Measurements from ENCODE around the gene GAS2L3. TPM values are rescaled to one million over a fixed set of nuclear protein-coding genes. Genes with fewer than 3 reads are reported as not detected.
"Not testable (repeated sequence)": the region's sequence is repeated elsewhere in the genome, so short reads cannot be mapped to it uniquely, and the experiment has no call there.

Gene GAS2L3
- total RNA-seq, 1 donor from 2014 or later, result 88.0 TPM

DNA sequence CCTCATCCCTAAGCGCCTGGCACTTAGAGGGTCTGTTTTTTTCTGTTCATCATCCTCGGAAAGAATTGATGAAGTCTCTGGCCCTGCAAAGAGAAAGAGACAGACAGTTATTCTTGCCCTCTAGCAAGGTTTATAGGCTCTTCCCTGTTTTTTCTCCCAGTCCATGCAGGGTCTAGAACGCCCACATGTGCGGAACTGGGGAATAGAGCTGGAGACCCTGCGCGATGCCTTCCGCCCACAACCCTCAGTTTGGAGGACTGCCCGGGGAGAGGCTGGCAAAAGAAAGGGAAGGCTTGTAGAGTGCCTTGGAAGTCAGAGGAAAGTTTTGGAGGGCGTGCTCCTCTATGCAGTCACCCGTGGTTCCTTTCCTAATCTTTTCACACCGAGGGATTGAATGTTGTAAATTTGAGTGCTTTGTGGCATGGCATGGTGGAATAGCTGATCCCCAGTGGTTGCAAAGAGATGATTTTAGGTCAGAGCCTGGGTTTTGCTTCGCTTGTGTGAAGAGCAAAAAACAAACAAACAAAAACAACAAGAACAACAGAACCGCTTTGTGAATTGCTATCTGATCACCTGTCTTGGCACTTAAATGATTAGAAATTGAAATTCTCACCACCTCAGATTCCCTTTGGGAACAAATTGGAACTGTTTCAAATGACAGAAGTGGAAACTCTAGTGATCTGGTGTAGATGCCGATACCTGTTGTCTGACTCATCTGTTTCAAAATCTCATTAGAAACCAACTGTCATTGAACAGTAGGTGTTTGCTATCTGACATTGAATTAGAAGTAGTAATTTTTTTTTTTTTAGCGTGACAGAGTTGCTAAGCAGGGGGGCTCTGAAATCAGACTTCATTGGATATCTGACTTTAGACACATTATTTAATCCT is 947 bp downstream of the GAS2L3 start:
- no peak for DNase-seq

DNA sequence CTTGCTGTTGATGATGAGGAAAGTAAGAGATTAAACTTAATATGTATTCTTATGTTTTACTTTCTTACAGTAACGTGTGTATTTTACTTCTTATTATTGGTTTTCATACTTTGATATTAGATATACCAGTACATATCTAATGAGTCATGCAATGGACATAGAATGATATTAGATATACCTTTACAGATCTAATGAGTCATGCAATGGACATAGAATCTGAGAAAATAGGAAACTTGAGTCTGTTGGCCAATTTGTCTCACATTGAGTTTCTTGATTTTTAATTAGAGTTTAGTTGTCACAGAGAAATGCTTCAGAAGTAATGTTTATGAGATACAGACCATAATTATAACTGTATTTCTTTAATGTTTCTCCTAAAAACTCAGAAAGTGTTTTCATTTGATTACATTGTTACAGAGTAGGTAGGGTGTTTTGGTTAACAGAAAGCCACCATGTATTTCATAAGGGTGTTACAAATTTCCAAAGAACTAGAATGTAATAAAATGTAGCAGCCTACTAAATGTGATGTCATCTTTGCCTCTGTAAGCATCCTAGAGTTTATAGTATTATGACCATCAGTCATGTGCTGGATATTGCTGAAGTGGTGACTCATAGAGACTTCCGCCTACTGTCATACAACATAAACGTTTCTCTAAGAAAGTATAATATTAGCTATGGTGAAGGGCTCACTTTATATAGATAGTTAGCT is 3.0 kb downstream of the GAS2L3 start:
- DNase-seq, result no peak

DNA sequence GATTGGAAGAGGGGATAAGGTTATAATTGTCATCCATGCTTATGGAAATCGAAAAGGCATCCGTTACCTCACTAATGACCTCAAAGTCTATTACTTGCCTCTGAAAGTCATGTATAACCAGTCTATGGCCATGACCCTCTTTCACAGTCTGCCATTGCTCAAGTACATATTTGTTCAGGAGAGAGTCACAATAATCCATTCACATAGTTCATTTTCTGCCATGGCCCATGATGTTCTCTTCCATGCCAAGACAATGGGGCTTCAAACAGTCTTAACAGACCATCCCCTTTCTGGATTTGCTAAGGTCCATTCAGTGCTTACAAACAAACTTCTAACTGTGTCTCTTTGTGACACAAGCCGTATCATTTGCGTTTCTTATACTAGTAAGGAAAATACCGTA is 5.4 kb downstream of the GAS2L3 start:
- no peak for DNase-seq

DNA sequence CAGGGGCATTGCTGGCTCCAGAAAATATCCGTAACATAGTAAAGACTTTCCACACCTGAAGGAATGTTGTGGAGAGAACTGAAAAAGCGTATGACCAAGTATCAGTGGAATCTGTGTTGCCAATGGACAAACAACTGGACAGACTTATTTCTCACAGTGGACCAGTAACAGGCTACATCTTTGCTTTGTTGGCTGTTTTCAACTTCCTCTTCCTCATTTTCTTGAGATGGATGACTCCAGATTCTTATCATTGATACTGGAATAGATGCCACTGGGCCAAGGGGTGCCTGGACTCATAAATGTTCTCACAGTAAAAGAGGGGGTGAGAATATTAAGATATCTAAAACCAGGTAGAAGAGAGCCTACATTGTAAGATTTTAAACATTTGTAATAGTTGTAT is 6.4 kb downstream of the GAS2L3 start:
- DNase-seq, result no peak

DNA sequence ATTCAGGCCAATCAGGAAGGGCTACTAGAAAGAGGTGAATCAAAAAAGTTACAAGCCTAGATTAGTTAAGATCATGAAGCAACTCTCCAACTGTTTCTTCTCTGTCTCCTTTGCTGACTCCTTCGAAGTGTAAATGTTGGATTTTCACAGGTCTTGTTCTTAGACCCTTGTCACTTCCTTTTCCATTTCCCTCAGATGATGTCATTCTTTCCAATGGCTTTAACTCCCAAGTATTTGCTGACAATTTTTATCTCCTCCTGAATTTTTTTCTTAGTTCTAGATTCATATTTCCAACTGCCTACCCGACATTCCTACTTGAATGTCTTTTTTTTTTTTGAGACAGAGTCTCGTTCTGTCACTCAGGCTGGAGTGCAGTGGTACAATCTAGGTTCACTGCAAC is 10.8 kb downstream of the GAS2L3 start:
- no peak for DNase-seq

DNA sequence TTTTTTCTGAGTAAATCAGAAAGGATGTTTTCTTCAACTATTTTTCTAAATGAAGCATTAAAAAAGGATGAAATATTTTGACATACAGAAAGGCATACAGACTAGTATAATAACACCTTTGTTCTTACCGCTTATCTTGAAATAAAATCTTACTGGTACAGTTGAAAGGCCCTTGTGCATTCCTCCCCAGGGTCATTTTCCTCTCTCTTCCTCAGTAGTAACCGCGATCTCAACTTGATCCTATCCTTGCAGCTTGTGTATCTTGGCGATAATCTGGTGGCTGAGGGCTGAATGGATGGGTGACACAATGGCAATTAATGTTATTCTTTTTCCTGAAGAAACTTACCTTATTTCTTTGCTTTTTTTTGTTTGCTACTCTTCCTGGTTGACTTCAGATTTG is 18.5 kb downstream of the GAS2L3 start:
- no peak for DNase-seq

DNA sequence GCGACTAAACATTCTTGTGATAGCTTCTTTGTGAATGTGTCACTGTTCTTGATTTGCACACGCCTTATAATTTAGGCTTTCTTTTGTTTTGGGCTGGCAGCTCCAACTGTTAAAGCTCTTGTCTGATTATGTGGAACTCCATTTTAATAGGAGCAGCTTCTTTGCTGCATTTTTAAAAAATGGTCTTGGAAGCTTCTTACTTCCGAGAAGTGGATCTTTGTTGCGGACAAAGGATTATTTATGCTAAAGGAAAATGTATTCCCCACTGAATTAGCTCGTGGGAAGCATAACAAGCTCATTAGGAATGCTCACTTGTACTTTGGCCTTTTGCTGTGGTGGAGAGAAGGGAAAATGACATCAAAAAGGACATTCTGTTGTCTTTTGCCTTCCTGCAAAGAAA is 20.0 kb downstream of the GAS2L3 start:
- DNase-seq, result no peak

DNA sequence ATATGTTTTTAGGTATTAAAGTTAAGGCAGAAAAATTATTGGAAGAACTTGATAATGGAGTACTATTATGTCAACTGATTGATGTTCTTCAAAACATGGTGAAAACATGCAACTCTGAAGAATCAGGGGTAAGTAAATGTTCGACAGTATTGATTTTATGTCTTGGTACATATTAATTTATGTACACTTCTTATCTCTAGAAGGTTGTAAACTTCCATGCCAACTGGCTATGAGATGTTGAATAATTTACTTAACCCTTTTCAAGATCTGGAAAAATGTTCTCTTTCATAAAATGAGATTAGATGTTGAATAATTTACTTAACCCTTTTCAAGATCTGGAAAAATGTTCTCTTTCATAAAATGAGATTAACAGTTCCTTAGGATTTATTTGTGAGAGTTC is 28.1 kb downstream of the GAS2L3 start:
- DNase-seq, result no peak

DNA sequence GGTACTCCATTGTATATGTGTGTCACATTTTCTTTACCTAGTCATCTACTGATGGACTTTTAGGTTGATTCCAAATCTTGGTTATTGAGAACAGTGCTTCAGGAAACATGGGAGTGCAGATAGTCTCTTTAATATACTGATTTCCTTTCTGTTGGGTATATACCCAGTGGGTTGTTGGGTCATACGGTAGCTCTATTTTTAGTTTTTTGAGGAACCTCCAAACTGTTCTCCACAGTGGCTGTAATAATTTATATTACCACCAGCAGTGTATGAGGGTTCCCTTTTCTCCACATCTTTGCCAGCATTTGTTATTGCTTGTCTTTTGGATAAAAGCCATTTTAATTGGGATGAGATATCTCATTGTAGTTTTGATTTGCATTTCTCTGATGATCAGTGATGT is 29.5 kb downstream of the GAS2L3 start:
- not testable (repeated sequence) for DNase-seq

DNA sequence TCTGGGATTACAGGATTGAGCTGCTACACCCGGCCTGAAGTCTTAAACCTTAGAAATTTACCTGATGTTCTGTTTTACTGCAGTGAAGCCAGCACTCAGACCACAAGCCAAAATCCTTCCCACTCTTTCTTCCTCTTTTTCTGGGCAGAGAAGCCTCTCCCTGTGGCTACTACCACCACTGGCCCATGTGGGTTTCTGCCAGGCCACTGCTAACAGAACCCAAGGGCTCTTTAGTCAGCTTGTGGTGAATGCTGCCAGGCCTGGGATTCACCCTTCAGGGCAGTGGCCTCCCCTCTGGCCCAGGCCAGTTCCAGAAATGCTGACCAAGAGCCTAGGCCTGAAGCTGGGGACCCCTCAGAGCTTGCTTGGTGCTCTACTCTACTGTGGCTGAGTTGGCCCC is 35.3 kb downstream of the GAS2L3 start:
- DNase-seq, result peak; percentile 9

DNA sequence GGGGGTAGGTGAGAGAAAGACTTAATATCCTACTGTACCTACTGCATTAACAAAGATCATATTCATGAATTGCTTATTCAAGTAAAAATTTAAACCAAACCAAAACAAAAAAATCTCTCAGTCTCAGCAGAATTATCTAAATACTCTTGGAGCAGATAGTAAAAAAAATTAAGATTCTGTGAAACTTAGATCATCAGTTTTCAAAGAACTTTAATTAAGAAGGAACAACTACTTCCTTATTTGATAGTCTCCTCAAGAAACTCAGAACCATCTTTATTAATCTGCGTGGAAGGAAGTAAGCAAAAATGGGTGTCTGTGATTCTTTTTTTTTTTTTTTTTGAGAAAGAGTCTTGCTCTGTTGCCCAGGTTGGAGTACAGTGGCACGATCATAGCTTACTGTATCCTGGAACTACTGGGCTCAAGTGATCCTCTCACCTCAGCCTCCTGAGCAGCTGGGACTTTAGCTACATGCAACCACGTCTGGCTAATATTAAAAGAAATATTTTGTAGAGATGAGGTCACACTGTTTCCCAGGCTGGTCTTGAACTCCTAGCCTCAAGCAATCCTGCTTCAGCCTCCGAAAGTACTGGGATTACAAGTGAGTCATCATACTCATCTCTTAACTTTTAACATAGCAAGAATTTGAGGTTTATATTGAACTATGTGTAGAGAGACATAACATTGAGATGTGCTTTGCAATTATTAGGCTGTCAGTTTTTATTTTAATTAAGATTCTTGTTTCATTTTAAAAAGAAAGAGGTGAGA is 37.4 kb downstream of the GAS2L3 start:
- DNase-seq, result no peak

DNA sequence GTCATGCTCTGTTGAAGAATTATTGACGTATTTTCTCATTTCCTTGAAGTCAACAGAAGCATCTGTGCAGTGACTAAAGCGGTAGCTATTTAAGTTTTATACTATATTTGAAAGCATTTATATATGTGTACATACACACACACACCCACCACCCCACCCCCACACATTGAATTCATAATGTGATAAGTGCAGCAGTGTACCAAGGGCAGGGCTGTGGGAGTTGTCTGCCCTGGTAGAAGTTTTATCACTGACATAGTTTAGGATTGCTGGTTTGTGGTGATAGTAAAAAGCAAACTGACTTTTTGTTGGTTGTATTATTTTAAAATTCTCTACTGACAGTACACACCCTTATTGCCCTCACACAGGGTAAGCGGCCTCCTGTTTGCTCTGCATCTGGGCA is 39.1 kb downstream of the GAS2L3 start:
- DNase-seq, result no peak

DNA sequence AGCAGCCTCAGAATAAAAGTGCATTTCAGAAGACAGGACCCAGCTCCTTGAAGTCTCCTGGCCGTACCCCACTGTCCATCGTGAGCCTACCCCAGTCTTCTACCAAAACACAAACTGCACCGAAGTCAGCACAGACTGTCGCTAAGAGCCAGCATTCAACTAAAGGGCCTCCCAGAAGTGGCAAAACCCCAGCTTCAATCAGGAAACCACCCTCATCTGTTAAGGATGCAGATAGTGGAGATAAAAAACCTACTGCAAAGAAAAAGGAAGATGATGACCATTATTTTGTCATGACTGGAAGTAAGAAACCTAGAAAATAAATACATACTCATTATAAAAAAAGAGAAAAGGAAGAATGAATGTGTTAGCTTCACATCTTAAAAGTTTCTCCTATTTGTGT is 51.1 kb downstream of the GAS2L3 start:
- DNase-seq, result no peak

DNA sequence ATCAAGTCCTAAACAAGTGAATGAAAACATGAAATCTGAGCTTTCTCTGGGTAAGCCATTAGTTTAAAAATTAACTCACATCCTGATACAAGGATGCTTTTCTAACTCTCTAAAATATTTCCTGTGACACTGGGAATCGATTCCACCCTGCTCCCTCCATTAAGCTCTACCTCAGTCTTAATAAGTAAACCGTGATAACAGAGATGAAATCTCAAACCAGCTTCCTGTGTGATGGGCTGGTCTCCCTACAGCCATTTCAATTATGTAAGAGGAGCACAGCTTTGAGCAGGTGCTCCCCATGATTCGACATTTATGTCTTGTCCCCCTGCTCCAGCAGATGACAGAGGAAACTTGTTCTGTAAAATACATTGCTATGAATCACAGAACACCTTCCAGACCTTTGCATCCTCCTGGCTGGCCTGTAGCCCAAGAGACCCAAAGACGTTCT is 59.0 kb downstream of the GAS2L3 start:
- no peak for DNase-seq

DNA sequence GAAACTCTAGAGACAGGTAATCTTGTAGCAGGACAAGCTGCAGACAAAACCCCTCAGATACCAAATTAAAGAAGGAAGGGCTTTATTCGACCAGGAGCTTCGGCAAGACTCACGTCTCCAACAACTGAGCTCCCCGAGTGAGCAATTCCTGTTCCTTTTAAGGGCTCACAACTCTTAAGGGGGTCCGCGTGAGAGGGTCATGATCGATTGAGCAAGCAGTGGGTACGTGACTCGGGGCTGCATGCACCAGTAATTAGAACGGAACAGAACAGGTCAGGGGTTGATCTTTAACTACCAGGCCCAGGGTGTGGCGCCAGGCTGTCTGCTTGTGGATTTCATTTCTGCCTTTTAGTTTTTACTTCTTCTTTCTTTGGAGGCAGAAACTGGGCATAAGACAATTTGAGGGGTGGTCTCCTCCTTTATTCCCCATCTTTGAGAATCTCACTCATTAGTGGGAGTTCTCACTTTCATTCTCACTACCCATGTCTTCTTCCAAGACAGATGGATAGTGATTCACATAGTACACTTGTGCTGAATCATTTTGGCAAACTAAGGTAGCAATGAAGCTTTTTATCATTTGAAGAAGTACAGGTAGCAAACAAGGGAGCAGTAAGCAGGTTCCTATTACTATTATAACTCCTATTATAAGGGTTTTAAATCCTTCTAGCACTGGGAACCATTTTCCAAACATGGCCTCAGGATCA is 59.8 kb downstream of the GAS2L3 start:
- DNase-seq, result not testable (repeated sequence)

DNA sequence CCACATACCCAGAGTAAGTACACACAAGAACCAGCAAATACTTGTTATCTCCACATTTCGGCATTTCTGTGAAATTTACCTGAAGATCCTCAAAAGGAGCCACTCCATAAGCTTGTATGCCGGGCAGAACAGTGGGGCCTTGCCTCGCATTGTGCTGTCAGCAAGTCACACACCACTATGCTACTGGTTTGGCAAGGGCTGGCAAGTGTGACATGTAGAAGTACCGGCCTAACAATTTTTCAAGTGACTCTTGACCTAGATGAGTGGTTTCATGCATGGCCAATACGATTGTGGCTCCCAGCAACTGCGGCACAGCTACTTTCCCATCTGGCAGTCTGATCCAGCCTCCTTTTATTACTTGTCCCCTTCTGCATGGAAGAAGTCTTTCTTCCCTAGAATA is 69.8 kb downstream of the GAS2L3 start:
- DNase-seq, result no peak

DNA sequence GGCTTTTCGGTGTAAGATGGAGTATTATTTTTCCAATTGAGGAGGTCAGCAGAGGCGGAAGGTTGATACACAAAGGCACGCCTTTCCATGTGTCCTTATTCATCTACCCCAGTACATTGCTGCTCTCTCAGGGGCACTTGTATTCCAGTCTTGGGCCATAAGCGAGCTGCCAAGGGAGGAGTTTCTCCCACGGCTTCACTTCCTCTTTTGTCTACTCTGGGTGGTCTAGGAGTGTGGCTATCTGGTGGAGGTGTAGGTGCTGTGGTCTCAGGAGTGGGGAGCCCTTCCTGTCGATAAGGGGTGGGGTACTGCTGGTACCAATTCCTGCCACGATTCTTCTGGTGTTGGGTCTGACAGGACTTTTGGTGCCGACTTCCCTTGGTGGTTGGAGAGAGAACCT is 73.4 kb downstream of the GAS2L3 start:
- no peak for DNase-seq

DNA sequence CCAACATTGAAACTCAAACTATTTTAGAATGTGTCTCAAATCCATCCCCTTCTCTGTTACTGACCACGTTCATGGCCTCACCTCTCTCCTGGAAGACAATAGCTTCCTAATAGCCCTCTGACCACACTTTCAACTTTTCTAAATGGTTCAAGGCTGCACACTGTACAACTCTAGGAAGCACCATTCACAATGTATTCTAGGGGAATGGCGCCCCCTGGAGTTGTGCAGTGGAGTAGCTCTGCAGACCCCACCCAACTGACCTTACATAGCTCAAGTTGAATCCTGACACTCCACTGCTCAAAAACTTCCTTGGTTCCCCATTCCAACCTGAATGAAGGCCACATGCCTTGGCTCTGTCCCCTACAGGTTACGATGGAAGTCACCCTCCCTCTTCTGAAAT is 77.6 kb downstream of the GAS2L3 start:
- no peak for DNase-seq

DNA sequence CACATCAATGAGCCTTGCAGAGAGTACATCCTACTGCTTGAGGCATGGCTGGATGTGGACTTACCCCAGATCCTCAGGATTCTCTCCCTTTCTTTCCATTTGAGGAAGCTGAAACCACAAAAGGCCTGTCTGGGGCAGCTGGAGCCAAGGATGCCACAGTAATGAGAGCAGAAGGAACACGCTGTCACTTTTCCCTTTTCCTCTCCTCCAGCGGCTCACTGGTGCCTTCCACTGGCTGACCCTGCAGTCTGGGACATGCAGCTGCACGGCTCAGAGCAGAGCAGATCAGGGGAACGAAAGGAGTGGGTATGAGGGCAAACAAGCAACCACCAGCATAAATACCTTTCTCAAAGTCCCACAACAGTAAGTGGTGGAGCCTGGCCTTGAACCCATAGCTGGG is 78.2 kb downstream of the GAS2L3 start:
- no peak for DNase-seq

DNA sequence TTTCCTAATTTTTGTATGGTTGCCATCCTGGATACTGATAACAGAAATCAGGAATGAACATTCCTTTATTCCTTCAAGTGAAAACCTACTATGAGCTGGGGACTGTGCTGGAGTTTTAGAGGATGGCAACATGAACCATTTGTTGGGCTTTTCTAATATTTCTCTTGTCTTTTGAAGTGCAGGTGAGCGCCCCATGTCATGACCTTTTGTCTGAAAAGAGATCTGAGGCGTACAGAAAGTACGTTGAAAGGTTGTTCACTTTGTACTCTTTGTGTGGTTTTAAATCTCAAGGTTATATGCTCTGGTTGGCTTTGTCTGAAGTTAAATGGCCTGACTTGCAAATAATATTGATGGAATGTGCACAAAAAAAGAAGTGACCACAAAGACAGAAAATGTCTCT is 79.0 kb downstream of the GAS2L3 start:
- DNase-seq, result no peak

DNA sequence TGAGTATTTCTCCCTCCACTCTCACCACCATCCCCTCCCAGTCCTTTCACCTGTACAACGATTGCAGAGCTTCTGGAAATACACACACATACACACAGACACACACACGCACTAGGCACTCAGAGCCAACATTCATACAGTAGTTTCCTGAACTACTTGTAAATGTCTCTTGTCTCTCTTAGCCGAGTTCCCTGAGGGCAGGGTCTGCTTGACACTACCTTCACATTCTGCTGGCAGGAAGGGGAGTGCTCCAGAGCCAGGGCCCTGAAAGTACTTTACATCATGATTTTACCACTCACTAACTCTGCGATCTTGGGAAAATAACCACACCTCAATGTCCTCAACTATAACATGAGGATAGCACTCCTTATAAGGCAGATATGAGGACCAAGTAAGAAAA is 82.7 kb downstream of the GAS2L3 start:
- no peak for DNase-seq

DNA sequence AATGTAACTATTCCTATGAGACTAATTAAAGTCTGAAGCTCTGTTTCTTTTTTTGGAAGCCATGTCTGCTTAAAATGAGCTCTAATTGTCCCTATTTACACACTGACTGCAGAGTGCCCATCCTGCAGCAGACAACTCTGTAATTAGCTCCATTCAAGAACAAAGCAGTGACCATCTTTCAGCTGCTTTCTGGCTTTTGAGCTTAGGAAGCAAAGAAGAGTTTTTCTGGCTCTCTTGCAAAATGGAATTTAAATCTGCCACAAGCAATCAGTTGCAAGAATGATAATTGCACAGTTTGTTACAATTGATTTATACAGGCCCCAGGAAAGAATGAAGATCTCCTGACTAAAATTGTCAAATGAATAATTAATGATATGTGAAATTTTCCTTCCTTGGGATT is 83.4 kb downstream of the GAS2L3 start:
- no peak for DNase-seq

Measured in occipital lobe (tissue), 2 donors.